Brain microvascular endothelial cell (primary cell): ENCODE data around the gene ERBB3.
"Not testable (repeated sequence)": the region's sequence is repeated elsewhere in the genome, so short reads cannot be mapped to it uniquely, and the experiment has no call there.

Source experiments
- DNase-seq: peaks from one replicate; pipeline ENCODE4 v3.0.0-alpha.2; 2020
- H3K27ac ChIP-seq: fragments of 250-450 bp; sonication (Bioruptor Pico); 2 replicates; pipeline ENCODE4 v1.5.1; 2020; ENCODE audit warnings: mild to moderate bottlenecking, moderate library complexity
- H3K27me3 ChIP-seq: fragments of 250-450 bp; sonication (Bioruptor Pico); replicated peaks from 2 replicates; pipeline ENCODE4 v1.5.1; 2020; ENCODE audit warnings: mild to moderate bottlenecking
- H3K36me3 ChIP-seq: fragments of 250-450 bp; sonication (Bioruptor Pico); replicated peaks from 2 replicates; pipeline ENCODE4 v1.5.1; 2020; ENCODE audit warnings: mild to moderate bottlenecking
- H3K4me3 ChIP-seq: 2 replicates; pipeline ENCODE4 v1.5.1; 2011; ENCODE audit warnings: low read depth, mild to moderate bottlenecking, control low read depth, low read length, moderate library complexity
- CTCF ChIP-seq: IDR thresholded peaks from 2 replicates; pipeline ENCODE4 v1.5.1; 2011; ENCODE audit warnings: low read depth, mild to moderate bottlenecking, moderate library complexity, low read length, control low read depth, inconsistent platforms; ENCODE audit errors: missing control alignments
- in situ Hi-C: cut with HindIII; loops from 2 replicates; pipeline ENCODE4 v1.10.0; 2017; ENCODE audit warnings: low sequenced_read_pairs, low pct_ligation_motif_present

Gene ERBB3

GRCh38 chr12:56114084-56114483 lies 34.1 kb downstream of the ERBB3 start:
- TF ChIP-seq CTCF, result no peak
- H3K4me3 ChIP-seq, result no peak overlapping the region
- no peaks in the 10 kb centered on the region for H3K27me3 ChIP-seq
- no peak for DNase-seq
- H3K27ac ChIP-seq, result no peak overlapping the region
- H3K36me3 ChIP-seq, result peaks cover 56% of the 10 kb centered on the region
- in situ Hi-C loops, result no loop called here

- in situ Hi-C loops, result loop anchor here (5.0 kb wide), 1 partner anchor 72 kb away; the partner anchor contains the start of gene SMARCC2
- Histone ChIP-seq H3K27ac (peak overlapping the region; percentile 82), H3K36me3 (peaks cover 44% of the 10 kb centered on the region), H3K4me3 (peak overlapping the region; percentile 98), H3K27me3 (no peaks in the 10 kb centered on the region)
- no peak for TF ChIP-seq CTCF
- peak; percentile 34 for DNase-seq
These were observed 35.4 kb downstream of the ERBB3 start for GRCh38 chr12:56115329-56115728.

DNA sequence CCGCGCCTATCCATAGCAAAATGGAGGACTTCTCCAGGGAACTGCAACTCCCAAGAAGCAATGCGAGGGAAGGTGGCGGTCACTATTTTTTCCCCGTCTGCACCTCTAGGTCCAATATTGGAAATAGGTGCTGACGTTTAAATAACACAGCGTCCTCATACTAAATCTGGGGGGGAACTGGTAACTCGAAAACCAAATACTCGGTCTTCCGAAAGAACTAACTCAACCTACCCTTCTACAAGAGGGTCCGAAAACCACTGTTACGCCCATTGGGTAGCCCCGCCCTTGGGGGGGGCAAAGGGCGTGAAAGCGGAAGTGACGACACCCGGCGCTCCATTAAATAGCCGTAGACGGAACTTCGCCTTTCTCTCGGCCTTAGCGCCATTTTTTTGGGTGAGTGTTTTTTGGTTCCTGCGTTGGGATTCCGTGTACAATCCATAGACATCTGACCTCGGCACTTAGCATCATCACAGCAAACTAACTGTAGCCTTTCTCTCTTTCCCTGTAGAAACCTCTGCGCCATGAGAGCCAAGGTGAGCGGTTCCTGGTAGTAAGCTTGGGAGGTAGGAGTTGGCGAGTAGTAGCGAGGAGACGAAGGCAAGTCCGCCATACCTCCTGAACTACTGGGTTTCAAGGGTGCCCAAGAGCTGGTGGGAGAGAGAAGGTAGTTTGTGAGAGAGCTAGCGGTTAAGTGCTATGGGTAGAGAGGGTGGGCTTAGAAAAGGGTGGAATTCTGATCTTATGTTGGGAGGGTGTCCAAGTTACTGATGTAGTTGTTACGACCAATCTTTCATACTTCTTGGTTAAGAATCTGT lies 36.5 kb downstream of the ERBB3 start, which contains the start of gene RPL41:
Gene RPL41 (plus strand): TSS at position 367 of the 815 bp plus-strand sequence.
- Histone ChIP-seq H3K4me3 (peak within 1 kb of the TSS; percentile 98), H3K27me3 (no peaks in the 10 kb centered on the region), H3K36me3 (peaks cover 33% of the 10 kb centered on the region), H3K27ac (peak within 1 kb of the TSS; percentile 82)
- DNase-seq, result peak; percentile 93
- in situ Hi-C loops, result loop anchor here (5.0 kb wide), 1 partner anchor 71 kb away; the partner anchor contains the start of gene SMARCC2
- TF ChIP-seq CTCF, result no peak

DNA sequence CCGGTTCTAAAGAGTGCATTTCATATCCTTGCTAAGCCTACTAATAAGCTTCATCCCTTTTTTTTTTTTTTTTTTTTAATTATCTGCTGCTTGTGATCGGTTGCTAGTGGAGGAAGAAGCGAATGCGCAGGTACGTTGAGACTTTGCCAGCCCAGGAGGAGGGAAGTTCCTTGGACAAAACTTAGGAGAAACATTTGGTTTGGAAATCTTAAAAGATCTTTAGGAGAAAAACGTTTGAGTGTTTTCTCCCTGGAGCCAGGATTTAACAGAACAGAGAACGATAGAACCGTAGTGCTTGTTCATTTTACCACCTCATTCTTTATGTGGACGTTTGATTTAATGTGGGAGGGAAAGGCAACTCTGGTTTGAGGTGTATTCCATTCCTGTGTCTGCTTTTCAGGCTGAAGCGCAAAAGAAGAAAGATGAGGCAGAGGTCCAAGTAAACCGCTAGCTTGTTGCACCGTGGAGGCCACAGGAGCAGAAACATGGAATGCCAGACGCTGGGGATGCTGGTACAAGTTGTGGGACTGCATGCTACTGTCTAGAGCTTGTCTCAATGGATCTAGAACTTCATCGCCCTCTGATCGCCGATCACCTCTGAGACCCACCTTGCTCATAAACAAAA lies 37.2 kb downstream of the ERBB3 start:
- DNase-seq, result not testable (repeated sequence)
- in situ Hi-C loops, result loop anchor here (5.0 kb wide), 1 partner anchor 70 kb away; the partner anchor contains the start of gene SMARCC2
- H3K36me3 ChIP-seq, result peaks cover 26% of the 10 kb centered on the region

DNA sequence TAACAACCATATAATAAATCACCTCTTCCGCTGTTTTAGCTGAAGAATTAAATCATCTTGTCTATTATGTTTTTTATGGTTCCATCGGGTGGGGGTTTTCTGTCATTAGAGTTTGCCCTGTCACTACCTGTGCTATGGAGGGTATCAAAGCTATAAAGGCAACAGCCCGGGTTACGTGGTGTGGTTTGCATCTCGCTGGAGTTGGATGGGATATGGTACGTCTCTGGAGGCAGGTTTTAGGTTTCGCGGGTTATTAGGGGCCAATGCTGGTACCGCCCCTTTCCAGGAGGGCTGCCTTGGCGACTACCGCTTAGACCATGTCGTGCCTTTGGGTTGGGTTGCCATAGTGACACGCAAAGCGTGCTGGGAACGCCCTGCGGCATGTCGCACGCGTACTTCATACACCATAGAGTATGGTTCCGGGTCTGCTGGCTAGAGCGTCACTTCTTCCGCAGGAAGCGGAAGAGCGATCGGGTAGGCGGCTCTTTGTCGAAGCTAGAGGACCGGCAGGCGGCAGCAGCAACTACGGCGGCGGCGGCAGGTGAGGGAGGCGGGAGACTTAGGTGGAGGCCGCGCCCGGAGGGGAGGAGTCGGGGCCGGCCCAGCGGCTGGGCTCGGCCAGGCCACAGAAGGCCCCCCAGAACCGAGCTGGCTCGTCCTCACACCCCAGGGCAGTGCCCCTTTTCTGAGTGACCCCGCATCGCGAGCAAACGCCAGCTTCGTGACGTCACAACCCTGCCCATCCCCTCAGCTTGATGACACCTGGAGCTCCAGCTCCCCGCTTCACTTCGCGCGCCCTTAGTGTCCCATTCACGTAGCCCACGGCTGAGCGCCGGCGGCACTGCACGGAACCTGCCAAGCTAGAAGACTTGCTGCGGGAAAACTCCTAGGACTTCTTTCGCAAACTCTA lies 38.1 kb downstream of the ERBB3 start, which contains the start of gene ZC3H10:
Gene ZC3H10 (plus strand): TSS at position 489 of the 910 bp plus-strand sequence. CDS start 2,297 bp downstream, outside the sequence.
- DNase-seq, result peak; percentile 99
- Histone ChIP-seq H3K27ac (peak within 1 kb of the TSS; percentile 82), H3K27me3 (no peaks in the 10 kb centered on the region), H3K4me3 (peak within 1 kb of the TSS; percentile 98), H3K36me3 (peaks cover 18% of the 10 kb centered on the region)
- in situ Hi-C loops, result loop anchor here (5.0 kb wide), 1 partner anchor 69 kb away; the partner anchor contains the start of gene SMARCC2
- peak; percentile 61 for TF ChIP-seq CTCF

More for the DNA sequence above, 37.2 kb downstream of the ERBB3 start:
- peak overlapping the region; percentile 98 for H3K4me3 ChIP-seq
- H3K27ac ChIP-seq, result peak overlapping the region; percentile 82
- H3K27me3 ChIP-seq, result not testable (repeated sequence)
